Liver (tissue), 3 donors: Measurements from ENCODE around the gene TENM3.

ENCODE experiments used
- ATF3 ChIP-seq: IDR thresholded peaks from 2 replicates; pipeline ENCODE4 v1.6.1; 2016; ENCODE audit warnings: antibody characterized with exemption
- CTCF ChIP-seq: fragments of 150-350 bp; IDR thresholded peaks from 2 replicates; pipeline ENCODE4 v1.5.1; 2017; ENCODE audit warnings: improper control_type of control experiment, low read depth, low read length; ENCODE audit not compliant: missing input control
- EGR1 ChIP-seq, 2 donors: IDR thresholded peaks; 2 replicates each; pipeline ENCODE4 v1.6.1; 2016 to 2018; ENCODE audit warnings: antibody characterized with exemption in 2 of 2, low read depth in 2 of 2
- JUND ChIP-seq, 2 donors: IDR thresholded peaks; 2 replicates each; pipeline ENCODE4 v1.6.1; 2016; ENCODE audit warnings: antibody characterized with exemption in 2 of 2
- MAX ChIP-seq: IDR thresholded peaks from 2 replicates; pipeline ENCODE4 v1.6.1; 2016; ENCODE audit warnings: antibody characterized with exemption
- NR2F2 ChIP-seq: IDR thresholded peaks from 2 replicates; pipeline ENCODE4 v1.6.1; 2016; ENCODE audit warnings: antibody characterized with exemption
- RAD21 ChIP-seq, 2 donors: IDR thresholded peaks; 2 replicates each; pipeline ENCODE4 v1.6.1; 2016; ENCODE audit warnings: antibody characterized with exemption in 2 of 2, mild to moderate bottlenecking in 2 of 2
- SP1 ChIP-seq: IDR thresholded peaks from 2 replicates; pipeline ENCODE4 v1.6.1; 2018; ENCODE audit warnings: antibody characterized with exemption, mild to moderate bottlenecking
- TAF1 ChIP-seq: conservative IDR thresholded peaks from 2 replicates; pipeline ENCODE4 v1.6.1; 2016; ENCODE audit warnings: antibody characterized with exemption, mild to moderate bottlenecking
- YY1 ChIP-seq: IDR thresholded peaks from 2 replicates; pipeline ENCODE4 v1.6.1; 2016; ENCODE audit warnings: antibody characterized with exemption, mild to moderate bottlenecking
- donor health status: healthy.
- donor health status: healthy.

- TF ChIP-seq CTCF (no peak), TAF1 (no peak), EGR1 (IDR thresholded peaks at IDR 0.05; ENCODE audit: low read depth in 2 of 2) (no peak), ATF3 (no peak), NR2F2 (no peak), JUND (IDR thresholded peaks at IDR 0.05) (no peak), SP1 (no peak), MAX (no peak), YY1 (no peak), RAD21 (IDR thresholded peaks at IDR 0.05) (no peak)
Observed at GRCh38 chr4:182449186-182449929, 206.2 kb downstream of the TENM3 start.
